Measurements from ENCODE around the gene UBASH3A. TPM values are rescaled to one million over a fixed set of nuclear protein-coding genes. Genes with fewer than 3 reads are reported as not detected.

Gene UBASH3A
- total RNA-seq, 2 experiments from 2014 or later, result not detected

GRCh38 chr21:42375506-42375905 lies 28.2 kb upstream of the UBASH3A start:
- POLR2A ChIA-PET, result interaction anchor here (0.7 kb wide), 1 partner anchor 86 kb away, joined by 4 read pairs; no protein-coding TSS in a partner anchor
- intact Hi-C loops (cut with micrococcal nuclease; ENCODE audit: unreplicated experiment), result no loop called here
- Histone ChIP-seq H4K20me1 (ENCODE audit: insufficient read depth, low read length) (no peaks in the 10 kb centered on the region), H3K36me3 (ENCODE audit: insufficient read depth, low read length) (no peaks in the 10 kb centered on the region), H3K27ac (ENCODE audit: low read depth, low read length, poor library complexity, severe bottlenecking) (no peak overlapping the region), H2AFZ (ENCODE audit: low read length) (no peak overlapping the region), H3K4me1 (ENCODE audit: insufficient read depth, low read length, poor library complexity, severe bottlenecking) (peaks cover 6% of the 10 kb centered on the region), H3K79me2 (ENCODE audit: insufficient read depth, low read depth, low read length) (no peaks in the 10 kb centered on the region), H3K9me3 (ENCODE audit: low read length) (no peaks in the 10 kb centered on the region), H3K4me2 (ENCODE audit: low read length) (no peak overlapping the region), H3K9me2 (ENCODE audit: insufficient read depth, low read length) (no peaks in the 10 kb centered on the region), H3K4me3 (ENCODE audit: low read depth, low read length, poor library complexity, severe bottlenecking) (no peak overlapping the region)
- DNase-seq (ENCODE audit: low spot score), result no peak
- no TSS peak for BruUV-seq (replicated peaks)
- TF ChIP-seq CTCF (conservative IDR thresholded peaks at IDR 0.05; ENCODE audit: low read length) (no peak), EZH2phosphoT487 (IDR thresholded peaks at IDR 0.05; ENCODE audit: borderline replicate concordance, low read depth, low read length) (no peak)
- CTCF ChIA-PET (ENCODE audit: unreplicated experiment), result interaction anchor here (0.6 kb wide), 1 partner anchor 252 kb away, joined by 3 read pairs; no protein-coding TSS in a partner anchor

- TF ChIP-seq EZH2phosphoT487 (IDR thresholded peaks at IDR 0.05; ENCODE audit: borderline replicate concordance, low read depth, low read length) (no peak), CTCF (conservative IDR thresholded peaks at IDR 0.05; ENCODE audit: low read length) (no peak)
- no peaks in the 10 kb centered on the region for H4K20me1 ChIP-seq (ENCODE audit: insufficient read depth, low read length)
- no peaks in the 10 kb centered on the region for H3K9me2 ChIP-seq (ENCODE audit: insufficient read depth, low read length)
- POLR2A ChIA-PET, result no interaction called here
- no TSS peak for BruUV-seq (replicated peaks)
- DNase-seq (ENCODE audit: low spot score), result no peak
- no peak overlapping the region for H3K4me2 ChIP-seq (ENCODE audit: low read length)
- CTCF ChIA-PET (ENCODE audit: unreplicated experiment), result no interaction called here
- H2AFZ ChIP-seq (ENCODE audit: low read length), result no peak overlapping the region
- no peak overlapping the region for H3K27ac ChIP-seq (ENCODE audit: low read depth, low read length, poor library complexity, severe bottlenecking)
- peaks cover 6% of the 10 kb centered on the region for H3K4me1 ChIP-seq (ENCODE audit: insufficient read depth, low read length, poor library complexity, severe bottlenecking)
- no peaks in the 10 kb centered on the region for H3K36me3 ChIP-seq (ENCODE audit: insufficient read depth, low read length)
- no peaks in the 10 kb centered on the region for H3K9me3 ChIP-seq (ENCODE audit: low read length)
- H3K79me2 ChIP-seq (ENCODE audit: insufficient read depth, low read depth, low read length), result no peaks in the 10 kb centered on the region
- H3K4me3 ChIP-seq (ENCODE audit: low read depth, low read length, poor library complexity, severe bottlenecking), result no peak overlapping the region
- intact Hi-C loops (cut with micrococcal nuclease; ENCODE audit: unreplicated experiment), result no loop called here
These were observed 27.8 kb upstream of the UBASH3A start for GRCh38 chr21:42375966-42376337.

- ChIA-PET POLR2A (no interaction called here), CTCF (ENCODE audit: unreplicated experiment) (no interaction called here)
- no peak for DNase-seq (ENCODE audit: low spot score)
- no peak for TF ChIP-seq EZH2phosphoT487 (IDR thresholded peaks at IDR 0.05; ENCODE audit: borderline replicate concordance, low read depth, low read length)
- no peak for TF ChIP-seq CTCF (conservative IDR thresholded peaks at IDR 0.05; ENCODE audit: low read length)
- Histone ChIP-seq H4K20me1 (ENCODE audit: insufficient read depth, low read length) (no peaks in the 10 kb centered on the region), H3K79me2 (ENCODE audit: insufficient read depth, low read depth, low read length) (no peaks in the 10 kb centered on the region), H3K27ac (ENCODE audit: low read depth, low read length, poor library complexity, severe bottlenecking) (no peak overlapping the region), H3K9me2 (ENCODE audit: insufficient read depth, low read length) (no peaks in the 10 kb centered on the region), H3K4me3 (ENCODE audit: low read depth, low read length, poor library complexity, severe bottlenecking) (no peak overlapping the region), H3K4me2 (ENCODE audit: low read length) (no peak overlapping the region), H3K36me3 (ENCODE audit: insufficient read depth, low read length) (no peaks in the 10 kb centered on the region), H3K9me3 (ENCODE audit: low read length) (0 out of 2 replicates have a peak, but pooled peaks cover under 1% of the 10 kb centered on the region), H2AFZ (ENCODE audit: low read length) (no peak overlapping the region), H3K4me1 (ENCODE audit: insufficient read depth, low read length, poor library complexity, severe bottlenecking) (peaks cover 6% of the 10 kb centered on the region)
- BruUV-seq (replicated peaks), result no TSS peak
- intact Hi-C loops (cut with micrococcal nuclease; ENCODE audit: unreplicated experiment), result no loop called here
These were observed 27.2 kb upstream of the UBASH3A start for GRCh38 chr21:42376338-42376982.
